GM18502 (cell line): ENCODE results near the gene ZNF157.
"Not testable (repeated sequence)": the region's sequence is repeated elsewhere in the genome, so short reads cannot be mapped to it uniquely, and the experiment has no call there.

ENCODE experiments used
- ATAC-seq: cut with Tn5 transposase; IDR thresholded peaks from one replicate; pipeline ENCODE4 v1.9.1; 2021; ENCODE audit warnings: mild to moderate bottlenecking; ENCODE audit not compliant: unreplicated experiment, poor library complexity

ZNF157 gene

DNA sequence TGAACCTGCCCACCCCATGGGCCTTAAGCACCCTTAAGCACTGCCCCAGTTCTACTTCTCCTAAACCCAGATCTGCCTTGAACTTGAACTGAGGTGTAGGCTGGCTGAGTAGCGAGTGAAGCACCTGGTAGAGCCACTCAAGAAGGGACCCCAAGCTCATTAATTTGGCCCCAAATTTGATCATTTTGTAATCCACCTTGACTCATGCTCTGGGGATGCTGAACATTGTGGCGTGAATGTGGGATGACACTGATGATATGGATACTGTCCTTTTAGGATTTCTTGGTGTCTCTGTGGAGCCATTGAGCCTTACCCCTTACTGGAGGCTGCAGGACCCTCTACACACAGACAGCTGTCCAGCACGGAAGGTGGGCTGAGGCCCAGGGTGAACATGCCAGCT is at the start of gene ZNF157:
Gene ZNF157, plus strand, starts transcription at position 301 of the 400 bp plus-strand sequence. Its CDS starts 91 bp downstream, at position 392.
- no peak for ATAC-seq

DNA sequence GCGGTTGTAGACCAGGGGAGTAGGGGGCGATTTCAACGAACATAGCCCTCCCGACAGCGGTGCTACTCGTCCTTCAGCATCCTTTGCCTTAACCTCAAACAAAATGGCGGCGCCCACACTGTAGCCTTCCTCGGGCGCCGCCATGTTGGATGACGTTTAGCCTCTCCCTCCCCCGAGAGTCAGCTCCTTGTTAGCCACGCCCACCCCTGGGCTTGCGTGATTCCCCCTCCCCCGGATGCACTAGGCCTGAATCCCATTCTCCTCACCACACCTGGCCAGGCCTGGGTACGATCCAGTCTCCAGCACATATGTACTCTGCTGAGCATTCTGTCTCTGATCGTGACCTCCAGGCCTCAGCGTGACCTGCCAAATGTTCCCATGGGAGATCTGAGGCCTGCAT is 49.0 kb upstream of the ZNF157 start:
- no peak for ATAC-seq

DNA sequence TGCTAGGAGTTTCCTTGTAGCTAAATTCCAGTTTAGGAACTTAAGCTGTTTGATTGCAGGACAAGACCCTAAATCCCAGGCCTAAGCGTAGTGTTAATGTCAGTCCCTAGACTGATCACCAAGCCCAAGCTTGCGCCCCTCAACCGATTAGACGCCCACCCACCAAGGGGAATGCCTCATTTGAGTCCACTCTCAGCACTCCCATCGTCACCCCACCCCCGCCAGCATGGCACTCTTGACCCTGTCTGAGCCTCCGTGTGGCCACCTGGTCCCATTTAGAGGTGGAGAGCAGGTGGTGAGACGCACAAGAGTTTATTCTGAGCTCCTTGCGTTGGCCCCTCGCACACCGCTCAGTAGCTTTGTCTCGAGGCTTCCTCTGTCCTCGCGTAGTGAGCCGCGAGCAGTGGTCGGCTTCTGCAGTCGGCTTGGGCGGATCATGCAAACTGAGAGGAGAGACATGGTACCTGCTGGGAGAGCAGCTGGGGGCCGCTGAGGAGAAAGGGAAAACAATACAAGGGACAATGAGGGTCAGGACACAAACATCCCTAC is 48.5 kb upstream of the ZNF157 start:
- ATAC-seq, result no peak

DNA sequence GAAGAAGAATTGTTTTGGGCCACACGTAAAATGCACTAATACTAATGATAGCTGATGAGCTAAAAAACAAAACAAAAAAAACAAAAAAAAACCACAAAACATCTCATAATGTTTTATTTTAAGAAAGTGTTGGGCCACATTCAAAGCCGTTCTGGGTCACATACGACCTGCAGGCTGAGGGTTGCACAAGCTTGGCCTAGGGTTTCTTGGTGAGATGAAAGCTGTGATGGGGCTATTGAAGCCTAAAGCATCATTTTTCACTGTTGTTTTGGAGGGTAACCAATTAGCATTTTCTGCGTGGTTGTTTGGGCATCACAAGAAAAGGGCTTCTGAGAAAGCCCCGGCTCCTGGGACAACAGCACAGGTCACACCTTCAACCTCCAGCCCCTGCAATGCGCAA is 42.5 kb upstream of the ZNF157 start:
- ATAC-seq, result no peak

DNA sequence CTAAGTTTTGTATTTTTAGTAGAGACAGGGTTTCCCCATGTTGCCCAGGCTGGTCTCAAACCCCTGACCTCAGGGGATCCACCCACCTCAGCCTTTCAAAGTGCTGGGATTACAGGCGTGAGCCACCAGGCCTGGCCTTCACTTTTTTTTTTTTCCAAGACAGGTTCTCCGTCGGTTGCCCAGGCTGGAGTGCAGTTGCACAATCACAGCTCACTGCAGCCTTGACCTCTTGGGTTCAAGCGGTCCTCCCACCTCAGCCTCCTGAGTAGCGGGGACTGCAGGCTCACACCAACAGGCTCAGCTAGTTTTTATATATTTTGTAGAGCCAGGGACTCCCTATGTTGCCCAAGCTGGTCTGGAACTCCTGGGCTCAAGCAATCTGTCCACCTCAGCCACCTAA is 37.6 kb upstream of the ZNF157 start:
- ATAC-seq, result not testable (repeated sequence)

DNA sequence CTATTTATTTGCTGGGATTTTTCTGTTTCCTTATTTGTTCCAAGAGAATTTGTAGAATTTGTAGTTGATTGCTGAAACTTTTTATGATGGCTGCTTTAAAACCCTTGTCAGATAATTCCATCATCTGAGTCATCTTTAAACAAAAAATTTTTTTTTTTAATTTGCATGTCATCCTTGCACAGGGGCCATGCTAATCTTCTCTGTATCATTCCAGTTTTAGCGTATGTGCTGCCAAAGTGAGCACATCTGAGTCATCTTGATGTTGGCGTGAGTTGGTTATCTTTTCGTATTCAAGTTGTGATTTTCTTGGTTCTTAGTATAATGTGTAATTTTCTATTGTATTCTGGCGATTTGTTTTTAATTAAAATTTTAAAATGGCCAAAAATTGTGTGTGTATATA is 18.7 kb upstream of the ZNF157 start:
- ATAC-seq, result no peak

DNA sequence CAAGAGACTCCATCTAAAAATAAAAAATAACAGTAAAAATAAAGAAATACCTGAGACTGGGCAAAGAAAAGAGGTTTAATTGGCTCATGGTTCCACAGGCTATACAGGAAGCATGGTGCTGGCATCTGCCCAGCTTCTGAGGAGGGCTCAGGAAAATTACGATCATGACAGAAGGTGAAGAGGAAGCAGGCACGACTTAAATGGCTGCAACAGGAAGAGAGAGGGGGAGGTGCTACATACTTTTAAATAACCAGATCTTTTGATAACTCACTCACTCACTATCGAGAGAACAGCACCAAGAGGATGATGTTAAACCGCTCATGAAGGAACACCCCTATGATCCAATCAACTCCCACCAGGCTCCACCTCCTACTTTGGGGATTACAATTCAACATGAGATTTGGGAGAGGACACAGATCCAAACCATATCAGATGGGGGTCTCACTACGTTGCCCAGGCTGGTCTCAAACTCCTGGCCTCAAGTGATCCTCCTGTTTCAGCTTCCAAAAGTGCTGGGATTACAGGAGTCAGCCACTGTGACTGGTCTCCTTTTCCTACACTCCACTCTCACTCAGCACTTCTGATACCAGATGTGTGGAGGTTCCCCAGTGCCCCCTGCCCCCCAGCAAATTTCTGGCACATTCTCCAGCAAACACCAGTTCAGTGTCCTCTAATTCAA is 11.9 kb upstream of the ZNF157 start:
- no peak for ATAC-seq

DNA sequence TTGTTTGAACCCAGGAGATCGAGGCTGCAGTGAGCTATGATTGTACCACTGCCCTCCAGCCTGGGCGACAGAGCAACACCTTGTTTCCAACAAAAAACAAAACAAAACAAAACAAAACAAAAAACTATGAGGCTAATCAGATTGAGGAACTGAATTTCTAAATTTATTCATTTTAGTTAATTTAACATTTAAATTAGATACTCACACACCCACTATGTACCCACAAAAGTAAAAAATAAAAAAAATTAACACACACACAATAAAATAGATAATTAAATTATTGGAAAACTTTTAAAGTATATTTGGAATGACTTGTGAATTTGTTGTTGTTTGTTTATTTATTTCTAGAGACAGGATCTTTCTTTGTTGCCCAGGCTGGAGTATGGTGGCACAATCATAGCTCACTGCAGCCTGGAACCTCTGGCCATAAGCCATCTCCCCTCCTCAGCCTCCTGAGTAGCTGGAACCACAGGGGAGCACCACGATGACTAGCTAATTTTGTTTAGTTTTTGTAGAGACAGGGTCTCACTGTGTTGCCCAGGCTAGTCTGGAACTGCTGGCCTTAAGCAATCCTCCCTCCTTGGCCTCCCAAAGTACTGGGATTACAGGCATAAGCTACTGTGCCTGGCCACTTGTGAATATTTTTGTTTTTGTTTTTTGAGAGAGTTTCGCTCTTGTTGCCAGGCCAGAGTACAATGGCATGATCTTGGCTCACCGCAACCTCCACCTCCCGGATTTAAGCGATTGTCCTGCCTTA is 9.8 kb upstream of the ZNF157 start:
- no peak for ATAC-seq

DNA sequence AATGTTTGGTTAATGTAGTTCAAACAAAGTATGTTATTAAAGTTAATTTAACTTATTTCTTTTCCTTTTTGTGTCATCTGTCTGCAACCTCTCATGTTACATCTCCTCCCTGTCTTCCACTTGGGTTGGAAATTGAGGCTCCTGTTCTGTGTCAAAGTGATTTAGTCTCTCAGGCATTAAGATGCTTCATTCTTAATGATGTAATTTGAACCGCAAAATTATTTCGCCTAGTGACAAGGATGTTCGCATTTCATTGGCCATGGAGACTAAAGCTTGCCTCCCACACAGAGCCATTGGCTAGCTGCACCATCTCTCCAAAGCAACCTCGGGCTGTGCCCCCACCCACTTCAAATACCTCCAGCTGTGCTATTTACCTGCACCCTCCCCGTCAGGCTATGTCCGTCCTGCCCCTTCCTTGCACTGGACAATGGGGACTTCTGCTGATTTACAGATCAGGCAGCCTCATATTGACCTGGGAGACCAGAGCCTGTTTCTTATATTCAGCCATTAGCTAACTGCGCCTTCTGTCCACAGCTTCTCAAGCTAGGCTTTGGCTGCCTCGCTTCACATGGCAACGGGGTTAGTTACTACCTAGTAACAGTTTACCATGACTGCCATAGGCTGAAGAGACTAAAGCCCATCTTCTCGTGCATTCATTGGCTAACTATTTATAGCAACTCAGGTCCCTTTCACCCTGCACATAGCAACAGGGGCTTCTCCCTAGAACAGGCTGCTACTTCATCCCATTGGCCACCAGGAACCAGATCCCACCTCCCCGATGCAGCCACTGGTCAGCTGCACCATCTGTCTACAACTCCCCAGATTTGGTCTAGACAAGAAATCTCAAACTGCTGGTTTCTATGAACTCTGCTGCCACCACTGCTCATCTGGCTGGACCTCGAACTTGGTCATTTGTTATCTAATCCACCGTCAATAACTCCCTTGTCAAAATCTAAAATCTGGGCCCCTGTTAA is 8.6 kb upstream of the ZNF157 start:
- peak; percentile 88 for ATAC-seq

DNA sequence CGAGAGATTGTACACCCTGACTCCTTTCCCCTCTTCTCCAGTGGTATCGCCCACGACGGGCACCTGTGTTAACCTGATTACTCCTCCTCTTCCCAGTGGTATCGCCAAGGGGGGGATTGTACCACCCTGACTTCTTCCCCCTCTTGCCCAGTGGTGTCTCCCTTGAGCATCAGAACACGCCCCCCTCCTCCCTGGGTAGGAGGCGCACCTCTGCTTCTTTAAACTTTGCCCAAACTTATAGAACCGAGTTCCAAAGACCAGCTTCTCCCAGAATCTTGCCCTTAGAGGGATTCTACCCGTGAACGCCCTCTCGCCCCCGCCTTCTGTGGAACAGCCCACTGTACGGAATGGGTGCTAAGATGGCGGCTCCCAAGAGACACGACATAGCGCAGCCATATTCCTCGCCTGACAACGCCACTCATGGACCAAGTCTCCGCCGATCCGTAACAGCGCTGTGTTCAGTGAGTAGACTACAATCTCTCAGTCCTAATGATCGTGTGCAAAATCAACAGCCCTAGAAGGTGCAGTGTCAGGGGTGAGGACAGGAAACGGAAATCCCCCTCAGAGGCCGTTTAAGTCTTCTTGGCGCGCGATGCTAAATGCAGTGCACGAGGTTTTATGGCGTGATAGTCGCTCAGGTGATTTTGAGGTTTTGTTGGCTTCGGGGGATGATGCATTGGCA is 4.2 kb upstream of the ZNF157 start:
- ATAC-seq, result peak; percentile 53

DNA sequence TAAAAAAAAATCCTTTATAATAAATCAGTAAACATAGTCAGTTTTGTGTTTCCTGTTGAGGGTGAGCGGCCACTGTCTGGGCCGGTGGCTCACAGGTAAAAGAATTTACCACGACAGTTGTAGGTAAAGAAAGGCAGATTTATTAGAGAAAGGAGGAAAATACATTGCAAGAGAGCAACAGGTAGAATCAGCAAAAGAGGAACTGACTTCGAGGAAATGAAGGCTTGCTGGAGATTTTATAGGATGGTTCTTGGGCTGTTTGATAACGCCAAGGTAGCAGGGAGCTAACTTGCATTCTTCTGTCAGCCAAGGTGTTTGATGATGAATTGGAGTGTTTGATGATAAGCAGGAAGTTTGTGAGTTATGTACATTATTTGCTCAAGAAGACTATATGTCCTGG is 2.8 kb downstream of the ZNF157 start:
- ATAC-seq, result no peak

DNA sequence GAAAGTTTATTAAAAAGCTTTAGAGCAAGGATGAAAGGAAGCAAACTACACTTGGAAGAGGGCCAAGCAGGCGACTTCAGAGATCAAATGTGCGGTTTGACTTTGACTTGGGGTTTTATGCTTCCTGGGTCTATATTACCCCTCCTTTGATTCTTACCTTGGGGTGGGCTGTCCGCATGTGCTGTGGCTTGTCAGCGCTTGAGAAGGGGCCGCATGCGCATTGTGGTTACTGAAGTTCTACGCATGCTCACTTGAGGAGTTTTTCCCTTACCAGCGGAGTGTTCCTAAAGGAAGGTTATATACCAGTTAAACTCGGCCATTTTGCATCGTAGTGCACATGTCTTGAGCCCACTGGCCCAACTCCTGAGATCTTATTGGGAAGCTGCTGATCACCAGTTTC is 9.9 kb downstream of the ZNF157 start:
- ATAC-seq, result no peak

DNA sequence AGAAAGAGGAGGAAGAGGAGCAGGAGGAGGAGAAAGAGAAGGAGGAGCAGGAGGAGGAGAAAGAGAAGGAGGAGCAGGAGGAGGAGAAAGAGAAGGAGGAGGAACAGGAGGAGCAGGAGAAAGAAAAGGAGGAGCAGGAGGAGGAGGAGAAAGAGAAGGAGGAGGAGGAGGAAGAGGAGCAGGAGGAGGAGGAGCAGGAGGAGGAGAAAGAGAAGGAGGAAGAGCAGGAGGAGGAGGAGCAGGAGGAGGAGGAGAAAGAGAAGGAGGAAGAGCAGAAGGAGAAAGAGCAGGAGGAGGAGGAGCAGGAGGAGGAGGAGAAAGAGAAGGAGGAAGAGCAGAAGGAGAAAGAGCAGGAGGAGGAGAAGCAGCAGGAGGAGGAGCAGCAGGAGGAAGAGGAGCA is 10.5 kb downstream of the ZNF157 start:
- not testable (repeated sequence) for ATAC-seq

DNA sequence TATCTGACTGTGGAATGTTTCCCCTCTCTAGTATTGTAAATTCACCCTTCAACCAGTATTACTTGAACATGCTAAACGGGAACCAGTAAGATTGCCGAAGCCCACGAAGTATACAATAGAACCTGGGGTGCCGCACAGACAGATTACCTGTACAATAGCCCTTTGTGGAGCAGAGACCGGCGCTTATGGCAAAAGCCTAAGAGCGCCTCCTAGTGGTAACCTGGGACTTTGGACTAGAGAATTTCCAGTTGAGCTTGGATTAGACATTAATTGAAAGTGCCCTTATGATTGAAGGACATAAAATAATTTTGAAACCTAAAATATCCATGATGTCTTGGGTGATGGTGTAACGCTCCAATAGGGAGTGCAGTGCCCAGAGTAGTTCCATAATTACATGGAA is 14.1 kb downstream of the ZNF157 start:
- ATAC-seq, result peak; percentile 80

DNA sequence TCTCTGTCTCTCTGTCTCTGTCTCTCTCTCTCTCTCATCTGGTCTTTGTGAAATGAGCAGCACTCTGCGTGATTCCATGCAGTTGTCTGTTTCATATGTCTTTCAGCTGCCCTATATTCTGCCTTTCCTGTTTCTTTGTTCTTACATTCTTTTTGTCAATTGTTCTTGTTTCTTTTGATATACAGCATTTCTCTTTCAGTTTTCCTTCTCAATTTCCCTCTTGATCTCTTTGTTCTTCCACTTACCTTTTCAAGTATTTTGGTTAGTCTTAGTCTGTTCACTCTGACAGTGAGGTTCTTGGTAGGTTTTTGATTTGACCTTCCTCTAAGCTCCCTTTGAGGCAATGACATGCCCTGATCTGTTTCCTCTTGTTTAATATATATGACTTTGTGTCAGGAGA is 20.4 kb downstream of the ZNF157 start:
- no peak for ATAC-seq

DNA sequence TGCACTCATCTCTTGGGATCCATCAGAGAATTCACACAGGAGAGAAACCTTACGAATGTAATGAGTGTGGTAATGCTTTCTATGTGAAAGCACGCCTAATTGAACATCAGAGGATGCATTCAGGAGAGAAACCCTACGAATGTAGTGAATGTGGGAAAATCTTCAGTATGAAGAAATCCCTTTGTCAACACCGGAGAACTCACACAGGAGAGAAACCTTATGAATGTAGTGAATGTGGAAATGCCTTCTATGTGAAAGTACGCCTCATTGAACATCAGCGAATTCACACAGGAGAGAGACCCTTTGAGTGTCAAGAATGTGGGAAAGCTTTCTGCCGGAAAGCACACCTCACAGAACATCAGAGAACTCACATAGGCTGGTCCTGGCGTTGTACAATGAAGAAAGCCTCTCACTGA is 42.8 kb downstream of the ZNF157 start:
- no peak for ATAC-seq

DNA sequence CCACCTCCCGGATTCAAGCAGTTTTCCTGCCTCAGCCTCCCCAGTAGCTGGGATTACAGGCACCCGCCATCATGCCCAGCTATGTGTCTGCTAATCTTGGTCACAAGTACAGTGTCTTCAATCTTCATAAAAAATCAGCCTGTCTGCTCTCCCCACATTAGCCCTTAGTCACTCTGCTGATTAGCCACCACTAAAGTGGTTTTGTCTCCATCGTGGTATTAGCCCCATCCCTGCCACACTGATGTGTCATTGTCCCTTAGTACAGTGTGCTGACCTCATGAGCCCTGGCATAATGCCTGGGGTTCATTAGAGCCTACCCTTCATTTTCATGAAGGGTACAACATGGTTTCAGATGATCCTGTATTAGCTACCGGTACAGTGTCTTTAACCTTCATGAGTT is 49.9 kb downstream of the ZNF157 start:
- ATAC-seq, result no peak

DNA sequence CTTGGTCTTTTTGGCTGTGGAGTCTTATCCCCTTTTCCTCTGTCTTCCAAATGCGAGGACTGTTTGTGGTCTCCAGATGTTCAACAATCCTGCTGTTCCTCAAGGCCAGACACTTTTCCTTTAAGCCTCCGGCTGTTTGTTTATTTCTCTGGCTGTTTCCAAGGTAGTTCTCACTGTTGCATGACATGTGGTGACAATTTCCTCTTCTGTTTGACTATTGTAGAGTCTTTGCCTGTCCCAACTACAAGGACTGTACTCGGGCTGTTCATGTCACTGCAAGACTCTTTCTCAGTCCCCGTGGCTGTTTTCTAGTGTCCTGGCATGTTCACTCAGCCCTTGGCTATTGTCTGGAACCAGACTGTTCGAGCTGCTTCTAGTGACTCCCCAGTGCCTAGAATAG is 50.6 kb downstream of the ZNF157 start:
- no peak for ATAC-seq

DNA sequence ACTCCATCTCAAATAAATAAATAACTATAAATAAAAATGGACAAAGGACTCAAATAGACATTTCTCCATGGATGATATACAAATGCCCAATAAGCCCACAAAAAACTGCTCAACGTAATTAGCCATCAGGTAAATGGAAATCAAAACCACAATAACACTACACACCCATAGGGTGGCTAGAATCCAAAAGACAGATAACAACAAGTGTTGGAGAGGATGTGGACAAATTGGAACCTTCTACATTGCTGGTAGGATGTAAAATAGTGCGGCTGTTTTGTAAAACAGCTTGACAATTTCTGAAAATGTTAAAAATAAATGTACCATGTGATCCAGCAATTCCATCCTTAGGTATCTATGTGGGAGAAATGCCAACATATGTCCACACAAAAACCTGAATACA is 52.1 kb downstream of the ZNF157 start:
- ATAC-seq, result no peak

DNA sequence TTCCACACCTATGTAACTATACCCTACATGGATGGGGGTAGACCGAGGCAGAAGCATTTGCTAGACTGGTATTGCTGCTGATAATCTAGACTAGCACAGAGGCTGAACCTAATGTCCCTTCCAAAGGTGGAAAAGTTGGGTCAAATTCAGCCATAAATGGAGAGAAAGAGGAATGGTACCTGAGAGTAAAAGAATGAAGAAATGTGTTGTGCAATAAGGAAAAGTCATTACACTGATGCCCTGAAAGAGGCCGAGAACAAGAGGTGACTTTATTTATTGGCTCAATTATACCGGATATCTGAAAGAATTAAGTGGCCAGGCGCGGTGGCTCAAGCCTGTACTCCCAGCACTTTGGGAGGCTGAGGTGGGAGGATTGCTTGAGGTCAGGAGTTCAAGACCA is 60.5 kb downstream of the ZNF157 start:
- no peak for ATAC-seq
